Measurements from ENCODE around the gene MRPS12.

The MRPS12 gene

DNA sequence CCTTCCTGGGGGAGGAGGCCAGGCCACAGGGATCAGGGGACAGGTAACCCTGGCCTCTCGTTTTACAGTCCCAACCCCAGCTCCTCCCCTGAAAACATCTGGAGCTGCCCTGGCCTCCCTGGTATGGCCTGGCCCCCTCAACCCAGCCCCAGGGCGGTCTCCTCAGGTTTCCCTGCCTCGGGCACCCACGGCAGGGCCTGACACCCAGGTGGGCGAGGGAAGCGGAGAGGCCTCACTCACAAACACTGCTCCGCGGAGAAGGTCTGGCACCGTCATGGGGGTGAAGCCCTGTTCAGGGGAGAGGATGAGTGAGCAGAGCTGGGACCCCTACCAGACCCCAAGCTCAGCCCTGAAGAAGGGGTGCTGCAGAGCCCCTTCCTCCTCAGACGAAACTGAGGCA, 12.2 kb upstream of the MRPS12 start:
- Histone ChIP-seq H3K9ac (no peak overlapping the region), H3K36me3 (peaks cover 39% of the 10 kb centered on the region), H3K4me1 (no peaks in the 10 kb centered on the region), H3K9me3 (no peaks in the 10 kb centered on the region), H4K20me1 (no peaks in the 10 kb centered on the region), H3K4me2 (no peak overlapping the region), H3K27me3 (no peaks in the 10 kb centered on the region), H3K4me3 (no peak overlapping the region), H3K27ac (no peak overlapping the region)
- TF ChIP-seq Cebpa-rat (IDR thresholded peaks at IDR 0.05) = no peak

DNA sequence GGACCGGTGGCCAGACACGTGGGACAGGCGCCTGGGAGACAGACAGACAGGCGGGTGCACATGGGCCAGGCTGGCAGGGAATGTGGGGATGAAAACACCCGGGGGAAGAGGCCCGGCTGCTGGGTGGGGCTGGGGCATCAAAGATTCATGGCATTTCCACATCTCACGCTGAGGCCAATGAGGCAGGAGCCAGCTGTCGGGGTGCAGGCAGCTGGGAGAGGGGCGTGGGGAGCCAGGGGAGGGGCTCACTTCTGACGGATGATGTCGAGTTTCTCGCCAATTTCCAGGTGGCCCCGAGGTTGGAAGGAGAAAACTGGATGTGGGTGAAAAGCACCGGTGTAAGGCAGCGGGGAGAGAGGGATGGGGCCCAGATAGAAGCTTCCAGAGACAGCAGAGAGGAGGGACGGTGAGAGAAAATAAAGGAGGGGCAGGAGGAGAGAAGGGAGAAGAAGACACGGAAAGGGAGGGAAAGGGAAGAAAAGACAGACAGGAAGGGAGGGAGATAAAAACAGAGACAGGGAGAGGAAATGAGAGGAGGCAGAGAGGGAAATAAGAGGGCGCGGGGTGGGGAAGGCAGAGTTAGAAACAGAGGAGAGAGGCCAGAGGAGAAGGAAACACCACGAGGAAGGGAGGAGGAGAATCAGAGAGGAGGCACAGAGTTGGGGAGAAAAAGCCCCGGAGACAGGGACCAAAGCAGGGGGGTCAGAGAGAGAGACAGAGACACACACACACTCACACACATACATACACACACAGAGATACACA, 10.7 kb upstream of the MRPS12 start:
- Histone ChIP-seq H3K36me3 (peaks cover 53% of the 10 kb centered on the region), H3K27ac (peak overlapping the region; percentile 38; the same call in 1 of the 2 replicates), H3K9ac (peak overlapping the region; percentile 53; the same call in 1 of the 2 replicates), H3K4me2 (no peak overlapping the region), H4K20me1 (no peaks in the 10 kb centered on the region), H3K4me1 (no peaks in the 10 kb centered on the region), H3K9me3 (no peaks in the 10 kb centered on the region), H3K27me3 (no peaks in the 10 kb centered on the region), H3K4me3 (no peak overlapping the region)
- no peak for TF ChIP-seq Cebpa-rat (IDR thresholded peaks at IDR 0.05)

DNA sequence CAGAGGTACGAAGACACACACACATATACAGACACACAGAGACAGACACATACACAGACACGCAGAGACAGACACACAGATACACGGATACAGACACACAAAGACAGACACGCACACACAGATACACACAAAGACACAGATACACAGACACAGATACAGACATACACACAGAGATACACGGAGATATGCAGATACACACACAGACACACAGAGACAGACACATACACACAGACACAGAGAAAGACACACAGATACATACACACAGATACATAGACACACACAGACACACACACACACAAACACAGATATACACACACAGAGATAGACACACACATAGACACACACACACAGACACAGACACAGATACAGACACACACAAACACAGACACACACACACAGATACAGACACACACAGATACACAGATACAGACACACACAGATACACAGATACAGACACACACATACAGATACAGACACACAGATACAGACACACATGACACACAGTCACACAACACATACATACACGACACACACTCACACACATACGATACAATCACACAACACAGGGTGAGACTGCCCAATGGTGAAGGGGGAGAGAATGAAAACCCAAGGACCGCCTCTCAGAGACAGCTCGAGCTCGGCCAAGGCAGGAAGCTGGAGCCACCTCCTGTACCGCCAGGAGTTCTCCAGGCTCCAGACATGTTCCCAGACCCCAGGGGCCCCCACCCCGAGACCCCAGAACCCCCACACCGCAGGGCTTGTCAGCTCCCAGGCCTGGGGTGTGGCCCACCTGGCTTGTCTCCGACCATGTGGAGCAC, 9.9 kb upstream of the MRPS12 start:
- Histone ChIP-seq H3K27ac (peak overlapping the region; percentile 38; the same call in 1 of the 2 replicates), H4K20me1 (no peaks in the 10 kb centered on the region), H3K4me1 (no peaks in the 10 kb centered on the region), H3K27me3 (no peaks in the 10 kb centered on the region), H3K4me2 (no peak overlapping the region), H3K9me3 (no peaks in the 10 kb centered on the region), H3K36me3 (peaks cover 53% of the 10 kb centered on the region), H3K9ac (peak overlapping the region; percentile 53; the same call in 1 of the 2 replicates), H3K4me3 (no peak overlapping the region)
- TF ChIP-seq Cebpa-rat (IDR thresholded peaks at IDR 0.05) = no peak

DNA sequence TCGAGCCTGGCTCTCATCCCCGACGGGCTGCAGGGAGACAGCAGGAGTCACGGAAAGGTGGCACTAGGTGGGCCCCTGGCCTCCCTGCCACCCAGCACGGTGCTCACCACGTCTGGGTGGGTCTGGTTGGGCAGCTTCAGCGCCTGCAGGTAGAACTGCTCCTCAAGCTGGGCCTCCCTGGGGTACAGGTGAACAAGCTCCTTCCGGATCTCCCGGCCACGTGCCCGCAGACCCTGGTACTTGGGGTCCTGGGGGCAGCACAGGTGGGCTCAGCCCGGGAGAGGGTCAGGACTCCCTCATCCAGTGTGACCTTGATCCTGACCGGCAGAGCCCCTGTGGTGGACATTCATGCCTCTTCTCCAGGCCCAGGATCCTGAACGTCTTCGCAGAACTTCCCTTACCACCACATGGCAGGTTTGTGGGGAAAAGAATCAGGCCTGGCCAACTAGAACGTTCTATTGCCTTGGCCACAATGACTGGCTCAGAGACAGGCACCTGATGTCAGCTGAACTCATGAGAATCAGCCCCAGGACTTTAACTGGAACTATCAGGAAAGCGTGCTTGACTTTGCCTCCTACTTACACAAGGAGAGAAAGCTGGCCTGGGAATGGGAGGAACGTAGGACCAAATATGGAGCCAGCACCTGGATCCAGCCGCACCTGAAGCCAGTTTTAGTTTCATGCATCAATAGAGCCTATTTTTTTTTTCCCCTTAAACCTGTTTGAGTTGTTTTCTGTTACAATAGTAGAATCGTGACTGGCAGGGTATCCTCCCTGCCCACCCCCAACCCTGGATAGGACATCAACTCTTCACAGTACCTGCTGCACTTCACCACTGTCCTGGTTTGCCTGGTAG, 9.1 kb upstream of the MRPS12 start:
- Histone ChIP-seq H3K9me3 (no peaks in the 10 kb centered on the region), H3K27ac (no peak overlapping the region), H4K20me1 (no peaks in the 10 kb centered on the region), H3K36me3 (peaks cover 56% of the 10 kb centered on the region), H3K4me2 (no peak overlapping the region), H3K27me3 (no peaks in the 10 kb centered on the region), H3K4me1 (no peaks in the 10 kb centered on the region), H3K9ac (no peak overlapping the region), H3K4me3 (no peak overlapping the region)
- no peak for TF ChIP-seq Cebpa-rat (IDR thresholded peaks at IDR 0.05)

DNA sequence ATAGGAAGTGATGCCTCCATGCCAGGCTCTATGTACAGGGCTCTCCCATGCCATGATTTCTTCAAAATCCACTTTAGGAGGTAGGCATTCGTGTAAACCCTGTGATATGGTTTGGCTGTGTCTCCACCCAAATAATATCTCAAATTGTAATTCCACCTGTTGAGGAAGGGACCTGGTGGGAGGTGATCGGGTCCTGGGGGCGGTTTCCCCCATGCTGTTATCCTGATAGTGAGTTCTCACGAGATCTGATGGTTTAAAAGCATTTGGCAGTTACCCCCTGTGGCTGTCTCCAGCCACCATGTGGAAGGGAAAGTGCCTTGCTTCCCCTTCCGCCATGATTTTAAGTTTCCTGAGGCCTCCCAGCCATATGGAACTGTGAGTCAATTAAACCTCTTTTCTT, 8.3 kb upstream of the MRPS12 start:
- Histone ChIP-seq H3K9me3 (no peaks in the 10 kb centered on the region), H3K27me3 (no peaks in the 10 kb centered on the region), H3K27ac (no peak overlapping the region), H3K36me3 (peaks cover 59% of the 10 kb centered on the region), H4K20me1 (no peaks in the 10 kb centered on the region), H3K4me3 (no peak overlapping the region), H3K4me2 (no peak overlapping the region), H3K9ac (no peak overlapping the region), H3K4me1 (no peaks in the 10 kb centered on the region)
- TF ChIP-seq Cebpa-rat (IDR thresholded peaks at IDR 0.05) = no peak

DNA sequence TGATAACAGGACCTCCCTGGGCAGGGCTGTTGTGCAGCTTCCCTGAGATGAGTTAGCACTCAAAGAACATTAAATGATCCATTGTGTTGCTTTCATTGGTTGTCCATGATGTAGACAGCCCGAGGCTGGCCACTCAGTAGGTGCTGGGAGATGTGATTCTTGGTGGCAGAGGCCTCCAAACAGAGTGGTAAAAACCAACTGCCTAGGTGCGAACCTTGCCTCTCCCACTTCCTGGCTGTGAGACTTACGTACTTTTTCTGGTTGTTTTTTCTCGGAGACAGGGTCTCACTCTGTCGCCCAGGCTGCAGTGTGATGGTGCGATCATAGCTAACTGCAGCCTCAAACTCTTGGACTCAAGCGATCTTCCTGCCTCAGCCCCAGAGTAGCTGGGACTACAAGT, 6.4 kb upstream of the MRPS12 start:
- Histone ChIP-seq H3K36me3 (peaks cover 58% of the 10 kb centered on the region), H3K4me1 (peaks cover 7% of the 10 kb centered on the region), H3K9me3 (no peaks in the 10 kb centered on the region), H3K27ac (no peak overlapping the region), H3K4me2 (no peak overlapping the region), H4K20me1 (no peaks in the 10 kb centered on the region), H3K4me3 (no peak overlapping the region), H3K27me3 (no peaks in the 10 kb centered on the region), H3K9ac (no peak overlapping the region)
- TF ChIP-seq Cebpa-rat (IDR thresholded peaks at IDR 0.05) = no peak

DNA sequence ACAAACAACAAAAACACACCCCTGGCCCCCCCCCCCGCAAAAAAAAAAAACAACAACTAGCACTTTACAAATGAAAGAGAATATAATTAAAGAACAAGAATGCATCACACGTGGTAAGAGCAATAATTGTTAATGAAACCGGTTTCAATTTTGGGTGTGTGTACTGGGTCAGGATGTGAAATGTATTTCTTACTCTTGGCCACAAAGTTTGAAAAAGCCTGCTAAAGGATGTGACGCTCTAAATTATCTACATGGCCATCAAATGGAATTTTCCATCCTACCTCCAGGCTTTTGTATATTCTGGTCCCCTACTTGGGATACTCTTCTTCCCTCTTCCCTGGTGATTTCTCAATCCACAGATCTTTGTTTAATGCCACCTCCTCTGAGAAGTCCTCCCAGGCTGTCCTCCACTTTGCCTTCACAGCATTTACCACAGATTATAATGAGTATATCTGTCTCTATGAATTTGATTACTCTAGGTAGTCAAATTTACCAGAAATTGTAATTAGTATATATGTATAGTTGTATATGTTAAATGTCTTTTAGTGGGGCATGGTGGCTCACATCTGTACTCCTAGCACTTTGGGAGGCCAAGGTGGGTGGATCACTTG, 2.2 kb upstream of the MRPS12 start:
- Histone ChIP-seq H3K4me2 (0 out of 2 replicates have a peak overlapping the region, but pooled peaks have one; percentile 89), H3K9ac (no peak overlapping the region), H3K36me3 (peaks cover 51% of the 10 kb centered on the region)

DNA sequence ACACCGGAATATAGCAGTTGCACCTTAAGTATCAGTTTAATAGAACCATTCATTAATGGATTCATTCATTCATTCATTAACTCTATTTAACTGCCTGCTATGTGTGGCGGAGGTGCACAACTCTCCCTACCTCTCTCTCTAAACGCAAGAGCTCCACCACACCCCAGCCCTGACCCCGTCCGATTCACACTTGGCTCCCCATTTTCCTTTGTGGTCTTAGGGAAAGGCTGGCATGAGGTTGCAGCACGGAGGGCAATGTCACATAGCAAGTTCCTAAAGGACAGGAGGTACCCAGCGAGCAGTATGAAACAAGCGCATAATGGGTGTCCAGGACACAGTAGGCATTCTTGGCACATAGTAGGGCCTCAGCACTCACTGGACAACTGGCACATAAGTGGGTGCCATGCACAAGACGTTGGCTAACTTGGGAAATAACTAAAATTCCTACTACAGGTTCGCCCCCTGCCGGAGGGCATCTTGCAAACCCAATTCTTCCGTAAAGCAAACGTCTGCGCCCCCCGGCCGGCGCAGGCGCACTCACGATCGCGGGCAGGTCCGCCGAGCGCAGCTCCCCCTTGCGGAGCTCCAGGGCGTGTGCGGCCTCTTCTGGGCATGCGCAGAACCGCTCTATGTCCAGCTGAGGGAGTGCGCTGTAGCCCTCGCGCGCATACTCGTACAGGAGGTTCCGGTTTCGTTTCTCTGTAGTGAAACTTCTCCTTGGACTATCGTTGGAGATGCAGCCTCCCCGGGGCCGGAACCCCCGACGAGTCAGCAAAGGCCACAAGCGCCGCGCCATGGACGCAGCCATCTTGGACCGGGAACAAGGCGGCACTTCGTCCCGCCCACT, 592 bp upstream of the MRPS12 start, which contains the start of gene SARS2:
Gene SARS2, minus strand, starts transcription at position 835 of the 847 bp plus-strand sequence. Its CDS starts 27 bp downstream, at position 808.
- peak within 1 kb of the TSS; percentile 97 for H3K4me2 ChIP-seq
- peaks cover 51% of the 10 kb centered on the region for H3K36me3 ChIP-seq
- H3K9me3 ChIP-seq = peaks cover 30% of the 10 kb centered on the region
- H3K9ac ChIP-seq = peak within 1 kb of the TSS; percentile 92
- no peak for TF ChIP-seq Cebpa-rat (IDR thresholded peaks at IDR 0.05)
- peak within 1 kb of the TSS; percentile 89 for H3K27ac ChIP-seq
- no peaks in the 10 kb centered on the region for H3K27me3 ChIP-seq
- H3K4me3 ChIP-seq = peak within 1 kb of the TSS; percentile 90
- peaks cover 15% of the 10 kb centered on the region; the same call in 1 of the 2 replicates for H4K20me1 ChIP-seq
- H3K4me1 ChIP-seq = peaks cover 30% of the 10 kb centered on the region

More for the DNA sequence above, 2.2 kb upstream of the MRPS12 start:
- Histone ChIP-seq H3K27ac (no peak overlapping the region), H3K4me1 (peaks cover 30% of the 10 kb centered on the region), H4K20me1 (peaks cover 15% of the 10 kb centered on the region; the same call in 1 of the 2 replicates), H3K9me3 (peaks cover 13% of the 10 kb centered on the region), H3K27me3 (no peaks in the 10 kb centered on the region), H3K4me3 (no peak overlapping the region)
- no peak for TF ChIP-seq Cebpa-rat (IDR thresholded peaks at IDR 0.05)

Measured in BLaER1 (cell line).